Limb (tissue), 2 donors: ENCODE data around the gene CACNG4.
"Not testable (repeated sequence)": the region's sequence is repeated elsewhere in the genome, so short reads cannot be mapped to it uniquely, and the experiment has no call there.

Source experiments
- DNase-seq, 2 donors: peaks; one replicate each; pipeline ENCODE4 v3.0.0-alpha.2; 2016; ENCODE audit errors: extremely low spot score in 2 of 2

CACNG4 gene

GRCh38 chr17:67017910-67018309 is 53.4 kb downstream of the CACNG4 start:
- no peak for DNase-seq

DNA sequence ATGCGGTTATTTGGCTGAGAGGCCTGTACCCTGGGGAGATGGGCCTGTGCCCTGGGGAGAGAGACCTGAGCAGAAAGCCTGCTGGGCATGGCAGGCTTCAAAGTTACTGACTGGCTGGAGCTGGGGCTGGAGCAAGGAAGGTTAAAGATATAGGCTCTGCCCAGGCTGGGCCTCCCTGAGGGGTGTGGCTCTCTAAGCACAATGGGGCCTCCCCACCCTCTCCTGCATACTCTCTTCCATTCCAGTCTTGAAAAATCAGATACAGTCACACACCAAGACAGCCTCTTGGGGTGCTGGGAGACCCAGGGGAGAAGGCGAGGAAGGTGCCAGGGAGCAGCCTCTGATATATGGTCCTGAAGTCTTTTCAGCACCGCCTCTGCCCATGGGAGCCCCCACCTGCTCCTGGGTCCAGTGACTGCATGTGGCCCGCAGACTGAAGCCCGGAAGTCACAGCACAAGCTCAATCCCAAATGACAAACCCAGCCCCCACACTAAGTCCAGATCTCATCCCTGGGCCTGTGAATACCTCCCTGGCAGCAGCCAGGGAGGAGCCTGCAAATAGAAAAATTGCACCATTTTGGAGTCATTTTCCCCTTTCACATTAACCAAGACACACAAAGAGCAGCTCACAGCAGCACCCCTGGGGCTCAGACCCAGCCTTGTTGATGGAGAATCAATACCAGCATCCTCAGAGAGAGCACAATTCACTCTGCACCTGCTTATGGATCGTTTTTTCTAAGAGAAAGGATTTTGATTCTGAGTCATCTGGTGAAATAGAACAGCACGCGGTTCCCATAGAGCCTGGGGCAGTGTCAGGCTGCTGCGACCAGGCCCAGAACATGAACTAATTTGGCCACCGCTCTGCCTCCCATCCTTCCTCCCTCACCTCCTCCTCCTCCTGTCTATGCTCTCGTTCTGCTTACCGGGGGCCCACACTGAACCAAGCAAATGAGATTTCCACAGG is 54.2 kb downstream of the CACNG4 start:
- no peak for DNase-seq

- no peak for DNase-seq
Measured at GRCh38 chr17:67019809-67020208, 55.3 kb downstream of the CACNG4 start.

- DNase-seq, result no peak
Measured at GRCh38 chr17:67020293-67020766, 55.8 kb downstream of the CACNG4 start.

- DNase-seq, result no peak
Measured at GRCh38 chr17:67021196-67021595, 56.7 kb downstream of the CACNG4 start.

DNA sequence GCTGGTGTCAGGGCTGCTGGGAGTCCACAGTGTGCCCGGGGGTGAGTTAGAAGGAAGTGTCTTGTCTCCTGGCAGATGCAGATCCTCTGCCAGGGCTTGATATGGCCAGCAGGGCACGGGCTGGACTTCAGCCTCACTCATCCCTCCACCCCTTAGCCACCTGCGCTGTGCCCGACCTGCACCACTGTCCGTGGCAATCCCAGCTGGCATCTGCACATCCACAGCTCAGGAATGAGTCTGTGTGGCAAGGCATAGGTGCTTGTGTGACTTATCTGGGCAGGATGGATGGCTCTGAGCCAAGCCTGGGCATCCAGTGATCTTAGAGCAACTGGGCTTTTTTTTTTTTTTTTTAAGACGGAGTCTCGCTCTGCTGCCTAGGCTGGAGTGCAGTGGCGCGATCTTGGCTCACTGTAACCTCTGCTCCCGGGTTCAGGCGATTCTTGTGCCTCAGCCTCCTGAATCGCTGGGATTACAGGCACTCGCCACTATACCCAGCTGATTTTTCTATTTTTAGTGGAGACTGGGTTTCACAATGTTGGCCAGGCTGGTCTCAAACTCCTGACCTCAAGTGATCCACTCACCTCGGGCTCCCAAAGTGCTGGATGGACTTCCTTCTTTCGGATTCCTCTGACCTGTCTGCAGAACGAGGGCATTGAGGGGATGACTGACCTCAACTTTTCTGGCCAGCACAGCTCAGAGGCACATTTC is 57.4 kb downstream of the CACNG4 start:
- DNase-seq, result no peak

DNA sequence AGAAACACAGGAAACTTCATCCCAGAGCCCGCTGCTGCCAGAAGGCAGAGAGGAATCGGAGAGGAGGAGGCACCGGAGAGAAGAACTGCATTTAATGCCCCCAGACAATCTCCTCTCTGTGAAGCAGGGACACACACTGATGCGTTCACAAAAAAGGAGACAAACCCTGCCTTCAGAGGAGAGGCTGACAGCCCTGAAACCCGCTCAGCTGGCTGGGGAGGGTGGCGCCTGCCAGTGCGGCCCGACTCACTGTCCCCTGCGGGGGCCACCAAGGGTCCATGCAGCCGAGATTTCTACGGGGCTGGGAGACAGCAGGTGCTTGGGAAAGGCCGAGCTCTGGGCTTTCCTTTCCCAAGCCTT is 57.9 kb downstream of the CACNG4 start:
- DNase-seq, result no peak

GRCh38 chr17:67024736-67025135 is 60.2 kb downstream of the CACNG4 start:
- DNase-seq, result no peak

DNA sequence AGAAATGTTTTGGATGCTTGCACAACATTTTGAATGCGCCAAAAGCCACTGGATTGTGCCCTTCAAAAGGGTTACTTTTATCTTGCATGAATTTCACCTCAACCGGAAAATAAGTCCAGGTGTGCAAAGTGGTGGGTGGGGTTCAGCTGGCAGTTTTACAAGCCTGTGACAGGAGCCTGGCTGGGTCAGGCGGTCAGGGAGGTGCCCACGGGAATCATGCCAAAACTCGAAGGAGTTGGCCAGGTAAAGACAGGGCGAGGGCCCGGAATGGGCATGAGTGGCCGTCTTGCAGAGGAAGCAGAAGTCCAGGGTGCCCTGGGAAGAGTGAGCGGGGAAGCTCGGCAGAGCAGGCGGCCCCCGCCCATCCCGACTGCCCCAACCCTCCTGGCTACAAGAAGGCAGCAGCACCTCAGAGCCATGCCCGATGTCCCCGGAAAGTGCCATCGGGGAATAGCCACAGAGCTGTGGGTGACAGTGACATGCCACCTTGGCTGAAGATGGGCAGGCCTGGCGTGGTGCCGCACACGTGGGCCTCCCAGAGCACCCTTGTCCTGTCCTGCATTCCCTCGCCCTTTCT is 60.8 kb downstream of the CACNG4 start:
- no peak for DNase-seq

- no peak for DNase-seq
Measured at GRCh38 chr17:67026341-67026740, 61.8 kb downstream of the CACNG4 start.

- no peak for DNase-seq
Measured at GRCh38 chr17:67027031-67027628, 62.6 kb downstream of the CACNG4 start.

DNA sequence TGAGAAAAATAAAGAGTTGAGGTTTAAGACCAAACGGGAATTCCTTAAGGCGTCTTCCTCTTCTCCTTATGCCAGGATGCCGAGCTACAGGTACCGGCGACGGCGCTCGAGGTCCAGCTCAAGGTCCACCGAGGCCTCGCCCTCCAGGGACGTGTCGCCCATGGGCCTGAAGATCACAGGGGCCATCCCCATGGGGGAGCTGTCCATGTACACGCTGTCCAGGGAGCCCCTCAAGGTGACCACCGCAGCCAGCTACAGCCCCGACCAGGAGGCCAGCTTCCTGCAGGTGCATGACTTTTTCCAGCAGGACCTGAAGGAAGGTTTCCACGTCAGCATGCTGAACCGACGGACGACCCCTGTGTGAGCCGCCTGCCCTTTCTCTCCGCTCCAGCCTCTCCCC is 66.1 kb downstream of the CACNG4 start:
- DNase-seq, result no peak

DNA sequence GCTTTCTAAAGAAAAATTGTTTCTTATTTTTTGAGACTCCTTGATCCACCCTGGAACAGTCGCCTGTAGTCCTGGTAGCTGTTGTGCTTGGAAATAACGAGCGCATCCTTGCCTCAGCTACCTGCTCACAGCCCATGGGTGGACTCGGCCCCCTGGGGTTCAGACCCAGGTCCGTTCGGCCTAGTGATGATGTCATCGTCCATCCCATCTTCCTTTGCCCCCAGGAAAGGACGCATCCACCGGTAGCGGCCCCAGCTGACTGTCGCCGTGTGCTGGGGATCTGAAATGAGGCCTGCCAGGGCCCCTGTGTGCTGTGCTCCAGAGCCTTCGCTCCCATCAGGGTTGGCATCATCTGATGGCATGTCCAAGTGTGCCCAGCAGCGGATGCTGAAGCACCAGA is 67.9 kb downstream of the CACNG4 start:
- DNase-seq, result no peak

- DNase-seq, result no peak
Measured at GRCh38 chr17:67032985-67033384, 68.5 kb downstream of the CACNG4 start.

DNA sequence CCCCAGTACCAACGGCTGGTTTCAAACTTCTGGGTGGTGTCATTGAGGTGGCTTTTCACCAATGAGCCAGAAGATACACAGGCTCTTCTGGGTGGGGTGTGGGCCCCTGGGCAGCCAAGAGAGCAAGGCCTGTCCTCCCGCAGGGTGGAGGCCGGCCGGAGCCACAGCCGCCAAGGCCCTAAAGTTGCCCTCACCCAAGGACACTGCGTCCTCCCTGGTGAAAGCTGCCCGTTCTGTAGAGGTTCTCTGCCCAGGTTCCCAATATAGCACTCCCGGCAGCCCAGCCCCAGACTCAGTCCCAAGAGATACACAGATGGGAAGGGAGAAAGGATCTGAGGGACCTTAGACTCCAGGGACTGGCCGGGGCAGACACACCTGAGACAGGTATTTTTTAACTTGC is 69.1 kb downstream of the CACNG4 start:
- DNase-seq, result no peak

DNA sequence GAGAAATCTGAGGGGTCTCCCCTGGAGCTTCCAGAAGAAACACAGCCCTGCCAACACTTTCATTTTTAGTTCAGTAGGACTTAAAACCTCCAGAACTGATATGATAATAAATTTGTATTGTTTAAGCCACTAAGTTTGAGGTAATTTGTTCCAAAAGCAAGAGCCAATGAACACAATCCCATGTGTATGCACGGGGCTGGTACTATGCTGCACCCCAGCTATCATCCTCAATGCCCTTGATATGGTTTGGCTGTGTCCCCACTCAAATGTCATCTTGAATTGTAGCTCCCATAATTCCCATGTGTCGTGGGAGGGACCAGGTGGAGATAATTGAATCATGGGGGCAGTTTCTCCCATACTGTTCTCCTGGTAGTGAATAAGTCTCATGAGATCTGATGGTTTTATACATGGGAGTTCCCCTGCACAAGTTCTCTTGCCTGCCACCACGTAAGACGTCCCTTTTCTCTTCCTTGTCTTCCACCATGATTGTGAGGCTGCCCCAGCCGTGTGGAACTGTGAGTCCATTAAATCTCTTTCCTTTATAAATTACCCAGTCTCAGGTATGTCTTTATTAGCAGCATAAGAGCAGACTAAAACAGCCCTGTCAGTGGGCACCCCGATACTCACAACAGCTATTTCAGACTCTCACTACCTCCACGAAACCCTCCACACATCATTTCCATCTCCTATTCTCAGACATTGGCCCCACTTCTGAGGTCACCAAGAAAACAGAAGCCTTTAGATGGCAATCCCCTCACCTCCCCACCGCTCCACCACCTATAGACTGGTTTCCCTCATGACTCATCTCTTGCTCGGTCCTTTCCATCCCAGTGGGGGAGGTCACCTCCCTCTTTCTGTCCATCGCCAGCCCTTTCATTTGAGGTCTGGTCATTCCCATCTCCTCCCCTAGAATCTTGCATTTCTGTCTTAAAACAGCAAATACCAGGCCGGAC is 70.9 kb downstream of the CACNG4 start:
- DNase-seq, result no peak

GRCh38 chr17:67038861-67039365 is 74.4 kb downstream of the CACNG4 start:
- no peak for DNase-seq

DNA sequence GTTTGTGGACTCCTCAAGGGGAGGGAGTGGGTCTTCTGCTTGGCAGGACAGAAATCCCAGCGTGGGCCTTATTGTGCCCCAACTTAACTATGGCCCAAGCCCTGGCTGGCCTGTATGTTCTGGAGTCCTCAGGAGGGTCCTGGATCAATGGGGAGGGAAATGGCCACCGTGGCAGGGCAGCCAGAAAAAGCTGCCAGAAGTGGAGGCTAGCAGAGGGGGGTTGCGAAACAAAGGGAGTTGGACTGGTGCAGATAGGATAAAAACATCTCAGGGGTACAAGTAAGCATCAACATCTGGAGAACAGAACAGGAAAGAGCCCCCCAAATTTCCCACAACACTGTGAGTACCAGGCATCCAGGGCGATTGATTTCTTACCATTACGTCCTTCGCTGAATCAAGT is 76.1 kb downstream of the CACNG4 start:
- DNase-seq, result no peak

- not testable (repeated sequence) for DNase-seq
Measured at GRCh38 chr17:67041119-67041518, 76.6 kb downstream of the CACNG4 start.

GRCh38 chr17:67041531-67041930 is 77.0 kb downstream of the CACNG4 start:
- no peak for DNase-seq
